NK-92 treated with Interleukin-12 subunit alpha and Interleukin-12 subunit beta, amount 100 ng/mL, for 24 hours (cell line): ENCODE measurements around the gene PIP4K2A.
"Not testable (repeated sequence)": the region's sequence is repeated elsewhere in the genome, so short reads cannot be mapped to it uniquely, and the experiment has no call there.

Experiments used
- DNase-seq: peaks from one replicate; lab custom pipeline; 2025; lab: John Stamatoyannopoulos, UW

Gene PIP4K2A

GRCh38 chr10:22719406-22720042 lies 5.1 kb upstream of the PIP4K2A start:
- no peak for DNase-seq

DNA sequence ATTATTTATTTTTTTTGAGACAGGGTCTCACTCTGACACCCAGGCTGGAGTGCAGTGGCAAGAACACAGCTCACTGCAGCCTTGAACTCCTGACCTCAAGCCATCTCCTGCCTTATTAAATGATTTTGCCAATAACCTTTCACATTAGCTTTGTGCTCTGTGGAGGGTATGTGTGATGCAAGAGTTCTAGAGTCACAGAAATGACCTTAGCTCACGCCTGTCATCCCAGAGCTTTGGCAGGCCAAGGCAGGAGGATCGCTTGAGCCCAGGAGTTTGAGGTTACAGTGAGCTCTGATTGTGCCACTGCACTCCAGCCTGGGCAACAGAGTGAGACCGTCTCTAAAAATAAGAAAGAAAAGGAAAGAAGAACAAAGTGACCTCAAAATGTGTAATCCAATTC lies 4.3 kb upstream of the PIP4K2A start:
- DNase-seq, result not testable (repeated sequence)

GRCh38 chr10:22717728-22718127 lies 3.4 kb upstream of the PIP4K2A start:
- DNase-seq, result no peak

DNA sequence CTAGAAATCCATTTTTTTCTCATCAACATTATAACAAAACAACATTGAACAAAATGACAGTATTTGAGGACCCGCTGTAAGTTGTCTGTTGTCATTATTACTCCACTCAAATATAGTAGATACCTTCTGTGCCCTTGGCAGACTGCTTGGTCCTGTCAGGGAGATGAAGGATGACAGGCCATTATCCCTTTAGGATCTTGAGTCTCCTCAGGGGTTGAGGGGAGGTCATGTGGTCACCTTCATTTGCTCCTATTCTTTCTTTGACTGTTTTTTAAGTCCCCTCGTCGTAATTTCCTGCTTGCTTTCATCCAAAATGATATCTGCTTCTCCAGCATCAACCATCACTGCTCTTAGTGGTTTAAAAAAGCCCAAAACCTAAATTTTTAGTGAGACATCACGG lies 2.6 kb upstream of the PIP4K2A start:
- DNase-seq, result no peak

DNA sequence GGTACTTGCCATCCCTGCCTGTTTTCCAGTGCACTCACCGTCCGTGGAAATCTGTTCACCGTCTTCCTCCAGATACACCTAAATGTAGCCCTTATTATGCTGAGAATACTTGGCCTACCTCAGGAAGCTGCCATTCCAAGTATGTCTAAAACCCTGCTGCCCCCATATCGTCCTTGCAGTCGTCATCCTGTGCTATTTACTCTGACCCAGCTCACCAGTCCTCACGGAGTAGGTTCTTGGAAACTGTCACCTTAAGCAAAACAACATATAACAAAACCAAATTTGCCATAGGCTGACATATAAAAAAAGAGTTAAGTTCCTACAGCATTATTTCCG lies 880 bp upstream of the PIP4K2A start:
- DNase-seq, result no peak

- DNase-seq, result no peak
These were observed 412 bp downstream of the PIP4K2A start for GRCh38 chr10:22713853-22714478.

DNA sequence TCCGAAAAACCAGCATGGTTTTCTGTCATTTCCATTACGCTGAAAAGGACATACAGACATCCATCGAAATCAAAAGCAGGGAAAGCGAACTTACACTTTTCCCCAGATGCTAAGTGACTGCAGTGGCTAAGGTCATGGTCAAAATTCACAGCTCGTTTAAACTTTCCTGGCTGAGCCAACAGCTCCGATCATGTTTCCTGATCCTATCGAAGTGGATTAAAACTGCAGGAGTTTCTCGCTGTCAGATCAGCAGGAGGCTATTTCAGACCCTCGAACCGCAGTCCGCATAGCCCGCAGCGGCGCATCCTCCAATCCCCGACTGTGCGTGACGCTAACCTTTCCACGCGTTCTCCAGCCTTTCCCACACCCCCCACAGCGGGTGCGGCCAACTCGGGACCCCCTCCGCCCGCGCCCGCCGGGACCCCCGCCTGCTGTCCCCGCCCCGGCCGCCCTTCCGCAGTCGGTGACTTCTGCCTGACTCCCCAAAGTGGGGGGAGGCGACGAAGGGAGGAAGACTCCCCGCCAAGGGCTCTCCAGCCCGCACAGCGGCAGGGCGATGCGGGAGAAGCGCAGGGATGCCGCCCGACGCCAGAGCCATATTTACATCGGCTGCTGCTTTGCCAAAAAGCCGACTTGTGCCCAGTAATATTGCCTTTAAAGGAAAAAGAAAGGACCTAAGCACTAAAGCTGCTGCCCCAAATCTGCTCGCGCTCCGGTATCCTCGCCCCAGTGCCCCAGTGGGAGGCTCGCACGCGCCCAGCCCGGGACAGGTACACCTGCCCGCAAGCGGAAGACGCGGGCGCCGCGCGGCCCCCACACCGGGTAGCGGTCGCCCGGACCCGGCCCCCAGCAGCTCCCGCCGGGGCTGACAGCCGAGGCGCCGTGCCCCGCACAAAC lies 1.2 kb downstream of the PIP4K2A start:
- DNase-seq, result no peak

GRCh38 chr10:22712211-22712955 lies 2.0 kb downstream of the PIP4K2A start:
- no peak for DNase-seq

DNA sequence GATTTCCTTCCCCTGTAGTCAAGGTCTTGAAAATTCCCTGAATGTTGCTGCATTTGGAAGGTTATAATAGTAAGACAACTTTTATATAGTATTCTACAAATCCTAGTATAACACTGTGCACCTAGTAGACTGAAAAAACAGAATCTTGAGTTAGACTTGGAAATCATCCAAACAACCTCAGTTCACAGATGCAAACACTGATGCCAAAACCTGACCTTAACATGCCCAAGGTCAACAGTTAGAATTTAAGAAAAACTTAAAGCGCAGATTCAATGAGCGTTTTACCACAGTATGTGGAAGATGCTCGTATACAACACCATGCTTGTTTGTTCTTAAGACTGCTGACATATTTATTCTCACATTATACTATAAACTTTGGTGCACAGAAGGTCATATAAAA lies 3.0 kb downstream of the PIP4K2A start:
- DNase-seq, result no peak

DNA sequence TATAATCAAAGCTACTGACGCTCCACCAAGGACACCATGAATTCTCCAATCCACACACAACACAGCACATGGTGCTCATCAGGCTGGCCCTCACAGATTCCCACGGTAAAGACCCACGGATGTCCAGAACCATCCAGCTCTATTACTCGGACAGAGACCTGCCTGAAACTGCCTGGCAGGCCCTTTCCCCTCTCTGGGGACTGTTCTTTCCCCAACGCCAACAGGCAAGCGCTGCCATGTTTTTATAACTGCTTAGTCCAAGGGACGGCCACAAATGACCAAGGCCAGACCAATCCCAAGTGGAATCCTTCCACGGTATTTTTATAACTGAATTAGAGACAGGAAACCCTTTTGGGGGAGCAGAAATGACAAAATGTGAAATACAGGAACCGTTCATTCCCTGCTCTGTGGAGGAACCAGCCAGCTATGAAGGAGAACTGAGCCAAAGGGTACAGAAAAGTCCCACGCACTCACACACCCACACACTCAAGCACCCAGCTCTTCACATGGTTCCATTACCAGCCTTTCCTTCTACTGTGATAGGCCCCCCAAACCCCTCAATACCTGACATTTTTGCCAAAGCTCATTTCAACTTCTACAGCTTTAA lies 4.1 kb downstream of the PIP4K2A start:
- DNase-seq, result no peak

GRCh38 chr10:22708772-22709171 lies 5.6 kb downstream of the PIP4K2A start:
- no peak for DNase-seq

DNA sequence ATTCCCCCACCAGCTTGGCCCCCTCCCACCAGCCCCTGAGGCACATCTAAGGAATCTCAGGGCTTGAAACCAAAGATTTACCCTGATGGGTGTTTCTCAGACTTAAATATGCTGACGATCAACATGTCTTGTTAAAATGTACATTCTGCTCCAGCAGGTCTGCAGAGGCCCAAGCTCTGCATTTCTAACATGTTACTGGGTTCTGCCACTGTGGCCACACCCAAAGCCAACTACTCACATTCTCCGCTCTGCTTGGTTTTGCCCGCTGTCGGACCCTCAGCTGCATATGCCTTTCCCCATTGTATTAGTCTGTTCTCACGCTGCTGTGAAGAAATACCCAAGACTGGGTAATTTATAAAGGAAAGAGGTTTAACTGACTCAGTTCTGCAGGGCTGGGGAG lies 8.9 kb downstream of the PIP4K2A start:
- no peak for DNase-seq

GRCh38 chr10:22704942-22705341 lies 9.4 kb downstream of the PIP4K2A start:
- DNase-seq, result no peak

DNA sequence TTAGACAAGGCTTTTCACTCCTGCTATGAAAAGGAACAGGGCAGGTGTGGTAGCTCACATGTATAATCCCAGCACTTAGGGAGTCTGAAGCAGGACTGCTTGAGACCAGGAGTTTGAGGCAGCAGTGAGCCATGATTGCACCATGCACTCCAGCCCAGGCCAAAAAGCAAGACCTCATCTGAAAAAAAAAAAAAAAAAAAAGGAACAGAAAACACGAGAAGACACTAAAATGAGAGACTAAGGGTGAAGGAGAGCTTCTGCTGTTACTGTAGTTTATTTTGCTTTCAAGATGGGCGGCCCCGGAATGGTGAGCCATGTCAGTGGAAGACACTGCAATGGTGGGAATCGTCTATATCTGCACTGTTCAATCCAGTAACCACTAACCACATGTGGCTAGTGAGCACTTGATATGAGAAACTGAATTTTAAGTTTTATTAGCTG lies 9.9 kb downstream of the PIP4K2A start:
- DNase-seq, result no peak

- DNase-seq, result no peak
These were observed 12.0 kb downstream of the PIP4K2A start for GRCh38 chr10:22702348-22702747.

DNA sequence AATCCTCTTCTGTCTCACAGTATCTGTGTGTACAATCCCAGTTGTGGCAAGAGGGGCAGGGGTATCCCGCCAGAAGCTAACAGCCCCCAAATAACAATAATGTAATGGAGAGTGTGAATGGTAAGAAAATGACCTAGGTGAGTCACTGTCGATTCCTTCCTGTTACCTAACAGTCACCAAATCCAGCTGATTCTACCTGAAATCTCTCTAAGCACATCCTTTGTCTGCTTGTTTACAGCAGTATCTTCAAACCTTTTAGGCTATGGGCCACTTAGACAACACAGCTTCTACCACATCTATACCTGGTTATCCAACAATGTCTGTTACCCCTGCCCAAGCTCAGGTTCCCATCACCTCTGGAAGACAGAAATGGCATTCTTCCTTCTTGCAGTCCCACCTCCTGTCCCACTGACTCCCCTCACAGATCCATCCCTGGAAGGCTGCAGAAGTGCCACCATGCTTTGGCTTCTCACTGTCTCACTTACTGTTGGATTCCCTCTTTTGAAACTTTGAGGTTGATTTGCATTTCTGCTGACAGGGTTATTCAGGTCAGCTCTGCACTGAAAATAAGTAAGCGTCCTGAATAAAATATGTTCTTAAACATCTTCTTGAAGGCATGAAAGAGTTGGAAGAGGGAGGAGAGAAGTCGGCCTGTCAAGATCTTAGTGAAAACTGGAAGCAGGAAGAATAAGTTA lies 13.1 kb downstream of the PIP4K2A start:
- no peak for DNase-seq

GRCh38 chr10:22700489-22700888 lies 13.9 kb downstream of the PIP4K2A start:
- no peak for DNase-seq

DNA sequence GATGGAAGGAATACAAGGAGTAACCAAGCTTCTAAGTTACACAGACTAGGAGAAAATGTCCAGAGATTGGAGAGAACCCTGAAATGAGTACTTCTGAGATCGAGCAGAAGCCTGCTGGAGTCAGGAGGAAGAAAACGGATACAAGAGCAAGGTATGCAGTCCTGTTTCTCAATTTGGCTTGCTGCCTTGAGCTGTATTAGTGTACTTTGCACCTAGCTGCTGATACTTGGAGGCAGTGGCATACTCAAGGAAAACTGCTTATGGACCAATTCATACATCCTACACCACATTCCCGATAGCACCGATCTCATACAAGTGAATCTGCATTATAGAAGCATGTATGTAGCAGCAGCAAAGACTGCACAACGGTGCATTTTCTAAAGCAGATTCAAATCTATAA lies 14.4 kb downstream of the PIP4K2A start:
- DNase-seq, result no peak

GRCh38 chr10:22698941-22699440 lies 15.4 kb downstream of the PIP4K2A start:
- no peak for DNase-seq

DNA sequence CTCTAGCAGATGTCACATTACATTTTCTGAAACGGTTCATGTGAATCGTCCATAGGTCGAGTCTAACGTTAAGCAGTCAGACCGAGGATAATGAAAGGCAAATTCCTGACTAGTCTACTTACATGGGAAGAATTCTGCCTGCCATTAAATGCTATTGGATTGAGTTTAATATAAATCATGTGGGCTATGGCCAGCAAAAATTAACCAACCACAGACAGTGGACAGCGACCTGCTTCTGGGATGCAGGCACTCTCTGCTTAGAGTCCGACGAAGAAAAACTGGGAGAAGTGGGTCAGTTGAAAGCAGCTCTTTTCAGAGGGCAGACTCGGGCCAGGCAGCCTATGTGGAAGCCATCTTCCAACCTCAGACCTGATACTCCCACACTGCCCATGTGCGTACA lies 16.6 kb downstream of the PIP4K2A start:
- no peak for DNase-seq

- DNase-seq, result no peak
These were observed 17.3 kb downstream of the PIP4K2A start for GRCh38 chr10:22697101-22697500.
